Ishikawa (cell line): ENCODE results near the gene TNFRSF8.

Experiments
- CEBPB ChIP-seq: IDR thresholded peaks from 2 replicates; pipeline ENCODE4 v1.6.1; 2012
- CREB1 ChIP-seq: IDR thresholded peaks from 2 replicates; pipeline ENCODE4 v1.6.1; 2012; ENCODE audit warnings: low read depth
- FOXM1 ChIP-seq: IDR thresholded peaks from 2 replicates; pipeline ENCODE4 v1.6.1; 2012; ENCODE audit warnings: low read depth, borderline replicate concordance
- MAX ChIP-seq: IDR thresholded peaks from 2 replicates; pipeline ENCODE4 v1.6.1; 2012
- RAD21 ChIP-seq: IDR thresholded peaks from 2 replicates; pipeline ENCODE4 v1.6.1; 2012; ENCODE audit warnings: low read depth
- REST ChIP-seq: IDR thresholded peaks from 2 replicates; pipeline ENCODE4 v1.6.1; 2012; ENCODE audit warnings: low read depth, mild to moderate bottlenecking
- TAF1 ChIP-seq: IDR thresholded peaks from 2 replicates; pipeline ENCODE4 v1.6.1; 2012; ENCODE audit warnings: low read depth, mild to moderate bottlenecking
- TCF12 ChIP-seq: IDR thresholded peaks from 2 replicates; pipeline ENCODE4 v1.6.1; 2012; ENCODE audit warnings: low read depth
- YY1 ChIP-seq: IDR thresholded peaks from 2 replicates; pipeline ENCODE4 v1.6.1; 2012; ENCODE audit warnings: low read depth

GRCh38 chr1:12014141-12014991 is 48.7 kb upstream of the TNFRSF8 start:
- TF ChIP-seq FOXM1 (no peak), MAX (no peak), YY1 (no peak), REST (no peak), CEBPB (no peak), CREB1 (no peak), RAD21 (no peak), TCF12 (no peak), TAF1 (no peak)
